HG03025 (cell line): ENCODE results near the gene SMPD2.
"Not testable (repeated sequence)": the region's sequence is repeated elsewhere in the genome, so short reads cannot be mapped to it uniquely, and the experiment has no call there.

Experiments
- ATAC-seq: cut with Tn5 transposase; IDR thresholded peaks from one replicate; pipeline ENCODE4 v1.9.1; 2021; ENCODE audit warnings: mild to moderate bottlenecking, moderate library complexity; ENCODE audit not compliant: unreplicated experiment, low FRiP score

Gene SMPD2

DNA sequence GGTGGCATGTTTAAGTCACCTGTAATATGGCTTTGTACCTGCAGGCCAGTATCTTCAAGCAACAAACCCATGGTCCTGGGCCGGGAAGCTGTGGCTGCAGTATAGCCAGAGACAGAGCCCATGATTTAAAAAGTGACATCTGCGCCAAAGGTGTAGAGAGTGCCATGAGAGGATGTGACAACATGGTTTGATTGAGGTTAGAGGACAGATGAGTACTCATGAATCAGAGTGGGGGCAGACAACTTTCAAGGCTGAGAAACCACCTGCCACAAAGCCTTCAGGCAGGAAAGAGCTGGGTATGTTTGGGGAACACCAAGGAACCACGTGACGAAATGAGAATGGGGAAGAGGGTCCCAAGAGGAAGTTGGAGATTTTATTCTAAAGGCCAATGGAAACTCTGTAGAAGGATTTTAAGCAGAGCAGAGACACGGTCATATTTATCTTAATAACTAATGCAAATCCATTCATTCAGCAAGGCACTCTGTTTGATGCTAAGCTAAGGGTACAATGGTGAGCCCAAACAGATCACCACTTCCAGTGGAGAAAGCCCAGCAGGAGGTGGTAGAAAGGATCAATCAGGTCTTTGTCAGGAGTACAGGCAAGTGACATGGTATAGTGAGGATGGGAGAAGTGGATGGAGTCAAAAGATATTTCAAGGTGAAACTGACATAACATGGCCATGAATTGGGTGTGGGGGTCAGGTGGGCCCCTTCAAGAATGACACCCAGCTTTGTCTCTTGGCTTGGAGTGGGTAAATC is 18.4 kb downstream of the SMPD2 start:
- ATAC-seq: no peak

DNA sequence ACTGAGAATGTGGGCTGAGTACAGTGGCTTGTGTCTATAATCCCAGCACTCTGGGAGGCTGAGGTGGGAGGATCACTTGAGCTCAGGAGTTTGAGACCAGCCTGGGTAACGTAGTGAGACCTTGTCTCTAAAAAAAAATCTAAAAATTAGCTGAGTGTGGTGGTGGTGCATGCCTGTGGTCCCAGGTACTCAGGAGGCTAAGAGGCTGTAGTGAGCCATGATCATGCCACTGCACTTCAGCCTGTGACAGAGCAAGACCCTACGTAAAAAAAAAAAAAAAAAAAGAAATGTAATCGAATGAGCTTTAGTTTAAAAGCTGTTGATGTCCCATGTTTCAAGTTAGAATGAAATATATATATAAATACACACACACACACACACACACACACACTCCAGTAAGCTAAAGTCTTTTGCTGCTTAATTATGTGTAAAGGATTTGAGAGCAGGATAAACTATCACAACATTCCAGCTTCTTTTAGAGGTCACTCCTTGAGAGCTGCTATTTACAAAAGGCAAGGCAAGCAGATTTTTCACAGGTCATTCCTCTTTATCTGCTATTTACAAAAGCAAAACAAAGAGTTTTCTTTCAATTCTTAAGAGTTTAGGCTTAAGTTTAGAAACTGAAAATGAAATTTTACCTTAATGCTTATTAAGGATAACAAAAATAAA is 19.8 kb downstream of the SMPD2 start:
- ATAC-seq: no peak

DNA sequence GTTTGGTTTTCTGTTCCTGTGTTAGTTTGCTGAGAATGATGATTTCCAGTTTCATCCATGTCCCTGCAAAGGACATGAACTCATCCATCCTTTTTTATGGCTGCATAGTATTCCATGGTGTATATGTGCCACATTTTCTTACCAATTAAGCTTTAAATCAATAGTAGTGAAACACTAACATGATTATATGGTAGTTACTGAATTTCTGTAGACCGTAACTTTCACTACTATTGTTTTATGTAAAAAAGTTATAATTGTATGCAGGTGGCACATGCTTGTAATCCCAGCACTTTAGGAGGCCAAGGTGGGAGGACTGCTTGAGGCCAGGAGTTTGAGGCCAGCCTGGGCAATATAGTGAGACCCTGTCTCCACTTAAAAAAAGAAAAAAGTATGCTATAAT is 20.7 kb downstream of the SMPD2 start:
- ATAC-seq: not testable (repeated sequence)

DNA sequence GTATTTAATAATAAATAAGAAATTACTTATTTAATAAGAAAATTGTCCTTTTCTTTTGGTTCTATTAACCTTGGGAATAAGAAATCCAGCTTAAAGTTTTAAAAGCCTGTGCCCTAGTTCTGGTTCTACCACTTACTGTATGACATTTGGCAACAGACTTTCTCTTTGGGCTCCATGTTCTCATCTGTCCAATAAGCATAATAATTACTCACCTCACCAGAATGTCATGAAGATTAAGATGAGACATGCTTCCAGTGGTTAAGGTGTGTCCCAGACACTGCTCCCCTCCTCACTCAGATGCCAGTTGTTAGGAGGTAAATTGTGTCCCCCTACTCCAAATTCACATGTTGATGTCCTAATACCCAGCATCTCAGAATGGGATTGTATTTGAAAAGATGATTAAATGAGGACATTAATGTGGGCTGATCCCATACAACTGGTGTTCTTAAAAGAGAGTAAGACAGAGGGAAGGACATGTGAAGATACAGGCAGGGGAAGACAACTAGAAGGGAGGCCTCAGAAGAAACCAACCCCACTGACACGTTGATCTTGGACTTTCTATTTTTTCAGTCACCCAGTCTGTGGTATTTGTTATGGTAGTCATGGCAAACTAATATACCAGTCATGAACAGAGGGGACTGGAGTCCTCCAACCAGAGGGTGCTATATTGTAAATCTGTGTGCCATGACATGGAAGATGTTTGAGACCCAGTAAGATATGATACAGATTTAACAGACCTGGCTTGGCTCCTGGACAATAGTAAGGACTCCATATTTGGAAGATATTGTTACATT is 21.4 kb downstream of the SMPD2 start:
- no peak for ATAC-seq

DNA sequence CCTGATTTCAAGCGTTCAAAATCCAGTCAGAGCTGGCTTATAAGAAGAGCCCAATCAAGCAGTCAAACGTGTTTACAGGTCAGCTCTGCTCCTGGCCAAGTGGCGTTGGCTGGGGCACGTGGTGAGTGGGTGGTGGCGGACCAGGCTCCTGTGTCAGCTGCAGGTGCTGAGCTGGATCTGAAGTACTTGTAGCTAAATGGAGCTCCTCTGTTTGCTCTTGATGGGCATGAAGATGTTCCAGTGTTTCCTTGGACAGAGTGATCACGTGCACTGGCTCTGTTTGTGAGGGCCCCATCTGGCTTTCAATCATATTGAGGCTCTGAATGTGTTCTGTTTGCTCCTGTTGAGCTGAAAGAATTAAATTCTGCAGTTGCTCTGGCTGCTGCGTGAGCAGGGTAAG is 25.2 kb downstream of the SMPD2 start:
- ATAC-seq: no peak

DNA sequence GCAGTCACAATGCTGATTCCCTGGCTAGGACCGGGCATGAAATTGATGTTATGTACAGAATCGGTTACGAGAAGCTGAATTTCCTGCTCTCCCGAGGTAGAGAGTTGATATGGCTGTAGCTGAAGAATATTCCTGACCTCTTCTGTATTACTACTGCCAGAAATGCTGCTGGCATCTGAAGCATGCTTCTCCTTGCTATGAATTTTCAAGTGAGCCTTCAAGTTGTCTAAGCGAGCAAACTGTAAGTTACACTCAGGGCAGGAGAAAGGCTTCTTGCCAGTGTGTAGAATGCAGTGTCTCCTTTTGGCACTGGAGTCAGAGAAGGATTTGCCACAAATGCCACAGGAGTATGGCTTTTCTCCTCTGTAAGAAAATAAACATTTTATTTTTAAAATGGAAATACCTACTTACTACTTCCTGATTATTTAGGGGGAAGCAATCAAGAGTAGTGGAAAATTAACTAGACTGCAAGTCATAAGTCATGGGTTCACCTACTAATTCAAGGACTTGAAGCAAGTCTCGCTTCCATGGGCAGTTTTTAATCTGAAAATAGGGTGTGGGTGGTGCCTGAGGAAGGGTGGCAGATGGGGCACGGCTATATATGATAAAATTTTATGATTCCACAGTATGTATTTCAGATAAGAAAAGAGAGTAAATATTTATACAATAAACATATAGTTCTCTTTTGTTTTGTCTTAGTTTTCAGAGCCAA is 25.8 kb downstream of the SMPD2 start:
- ATAC-seq: no peak

DNA sequence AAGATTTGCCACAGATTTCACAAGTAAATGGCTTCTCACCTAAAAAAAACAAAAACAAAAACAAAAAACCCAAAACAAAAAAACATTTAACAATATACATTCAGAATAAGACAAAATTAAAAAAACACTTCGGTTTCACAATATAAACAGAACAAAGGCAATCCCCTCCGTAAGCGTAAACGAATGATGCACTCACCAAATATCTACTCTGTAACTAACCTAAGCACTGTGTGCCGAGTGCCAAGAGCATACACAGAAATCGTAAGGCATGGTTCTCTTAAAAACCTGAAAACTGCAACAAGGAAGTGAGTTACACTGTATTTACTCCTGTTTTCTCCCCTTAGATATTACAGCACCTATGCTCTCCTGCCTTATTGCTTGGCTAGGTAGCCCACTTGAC is 27.2 kb downstream of the SMPD2 start:
- ATAC-seq: no peak

DNA sequence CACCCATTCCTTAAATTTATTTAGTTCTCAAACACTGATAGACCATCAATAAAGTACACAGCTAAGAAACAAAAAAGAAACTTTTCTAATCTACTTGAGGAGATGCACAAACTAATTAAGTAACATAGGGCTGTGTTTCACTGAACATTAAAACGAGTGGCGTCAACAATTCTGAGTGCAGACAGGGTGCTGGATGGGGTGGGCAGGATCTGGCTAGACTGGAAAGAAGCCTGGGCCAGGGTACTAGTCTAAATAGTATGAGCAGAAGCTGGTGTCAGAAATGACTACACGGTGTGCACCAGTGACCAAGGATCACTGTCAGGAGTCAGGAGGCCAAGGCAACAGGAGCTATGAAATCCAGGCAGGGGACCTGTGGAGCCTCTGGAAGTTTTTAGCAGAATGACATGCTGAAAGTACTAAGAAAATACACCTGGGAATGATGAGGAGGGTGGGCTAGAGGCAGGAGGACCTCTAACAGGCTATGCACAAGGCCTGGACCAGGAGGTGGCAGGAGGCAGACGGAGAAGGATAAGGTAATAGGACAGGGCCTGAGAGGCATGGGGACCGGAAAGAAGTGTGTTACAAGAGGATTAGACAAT is 29.2 kb downstream of the SMPD2 start:
- ATAC-seq: no peak

DNA sequence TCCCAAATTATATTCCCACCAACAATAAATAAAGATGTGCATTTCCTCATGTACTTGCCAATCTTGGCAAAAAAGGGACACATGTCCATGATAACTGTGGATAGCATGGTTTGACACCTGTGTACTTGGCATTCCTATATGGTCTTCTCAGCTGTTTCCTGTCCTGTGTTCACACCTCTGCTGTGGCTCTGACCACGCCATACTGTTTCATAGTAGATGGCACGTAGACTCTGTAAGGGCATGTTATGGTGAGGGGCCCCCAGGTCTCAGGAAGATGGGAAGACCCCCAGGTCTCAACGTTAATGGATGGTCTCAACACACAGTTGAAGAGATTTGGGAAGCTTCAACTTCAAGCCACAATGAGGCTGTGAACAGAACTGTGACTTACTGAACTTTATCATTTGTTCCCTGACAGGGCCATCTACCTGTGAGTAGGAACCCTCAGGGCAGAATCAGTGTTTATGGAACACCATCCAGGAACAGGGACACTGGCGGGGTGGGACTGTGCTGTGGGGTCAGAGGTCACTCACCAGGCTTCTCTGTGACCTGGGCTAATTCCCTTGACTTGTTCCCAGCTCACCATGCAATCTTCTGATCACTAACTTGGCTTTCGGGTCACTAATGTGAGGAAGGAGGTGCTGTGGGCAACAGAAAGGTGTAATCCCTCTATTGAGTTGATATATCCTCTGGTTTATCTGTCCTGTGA is 30.7 kb downstream of the SMPD2 start:
- ATAC-seq: no peak

DNA sequence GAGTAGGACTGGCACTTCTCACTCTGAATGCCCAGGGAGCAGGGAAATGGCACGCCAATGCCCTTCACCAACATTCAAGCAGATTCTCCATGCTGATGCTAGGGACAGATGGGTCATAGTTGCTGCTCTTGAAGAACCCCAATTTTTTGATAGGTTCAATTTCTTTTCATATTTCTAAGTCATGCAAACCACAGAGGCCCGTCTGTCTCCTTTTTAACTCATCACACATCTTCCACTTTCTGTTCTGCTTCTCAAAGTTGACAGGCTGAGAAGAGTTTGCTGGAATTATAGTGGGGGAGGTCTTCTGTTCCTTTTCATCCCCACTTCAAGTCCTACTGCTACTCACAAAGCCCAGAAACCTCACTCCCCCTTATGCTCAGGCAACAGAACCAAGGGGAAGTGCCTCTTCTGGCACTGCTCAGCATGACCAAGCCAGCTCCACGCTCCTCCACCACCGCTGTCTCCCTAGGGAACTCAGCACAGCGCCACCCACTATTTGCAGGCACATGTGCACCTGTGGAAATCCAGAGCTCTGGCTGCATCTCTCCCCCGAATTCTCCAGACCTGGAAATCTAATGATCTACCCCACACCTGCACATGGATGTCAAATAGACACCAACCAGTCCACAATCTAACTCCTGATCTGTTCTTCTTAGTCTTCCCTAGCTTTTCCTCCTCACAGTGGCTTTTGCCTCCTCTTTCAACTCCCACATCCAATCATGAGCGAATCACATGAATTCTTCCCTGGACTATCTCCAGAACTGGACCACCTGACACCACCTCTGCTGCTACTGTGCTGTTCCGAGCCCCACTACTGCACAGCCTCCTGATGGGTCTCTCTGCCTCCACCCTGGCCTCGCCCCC is 31.8 kb downstream of the SMPD2 start:
- ATAC-seq: no peak

DNA sequence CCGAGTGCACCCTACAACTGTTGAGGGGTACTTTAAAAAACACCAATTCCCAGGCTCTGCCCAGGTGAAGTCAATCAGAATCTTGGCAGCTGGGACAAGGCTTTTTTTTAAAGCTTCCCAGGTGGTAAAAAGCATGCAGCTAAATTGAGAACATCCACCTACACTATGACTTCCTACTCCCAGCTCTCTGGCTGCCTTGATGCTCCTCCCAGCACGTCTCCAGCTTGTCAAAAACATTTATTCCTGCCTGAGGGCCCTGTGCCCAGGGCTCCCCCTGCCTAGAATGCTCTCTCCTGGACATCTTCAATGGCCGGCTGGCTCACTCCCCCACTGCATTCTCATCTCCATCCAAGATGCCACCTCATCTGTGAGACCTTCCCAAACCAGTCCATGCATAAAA is 32.6 kb downstream of the SMPD2 start:
- ATAC-seq: no peak

DNA sequence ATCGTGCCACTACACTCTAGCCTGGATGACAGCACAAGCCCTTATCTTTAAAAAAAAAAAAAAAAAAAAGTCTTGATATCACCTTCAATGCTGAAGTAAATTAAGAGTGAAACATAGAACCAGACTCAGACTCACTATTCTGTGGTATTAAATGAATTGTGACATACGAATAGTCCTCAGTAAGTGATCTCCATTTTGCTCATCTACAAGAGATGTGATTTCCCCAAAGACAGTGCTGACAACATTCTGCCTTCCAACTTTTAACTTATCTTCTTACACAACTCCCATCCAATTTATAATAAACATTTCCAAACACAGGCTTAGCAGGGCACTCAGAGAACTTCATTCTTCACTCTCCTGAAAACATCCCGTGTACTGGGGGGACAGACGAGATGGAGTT is 34.5 kb downstream of the SMPD2 start:
- ATAC-seq: no peak

DNA sequence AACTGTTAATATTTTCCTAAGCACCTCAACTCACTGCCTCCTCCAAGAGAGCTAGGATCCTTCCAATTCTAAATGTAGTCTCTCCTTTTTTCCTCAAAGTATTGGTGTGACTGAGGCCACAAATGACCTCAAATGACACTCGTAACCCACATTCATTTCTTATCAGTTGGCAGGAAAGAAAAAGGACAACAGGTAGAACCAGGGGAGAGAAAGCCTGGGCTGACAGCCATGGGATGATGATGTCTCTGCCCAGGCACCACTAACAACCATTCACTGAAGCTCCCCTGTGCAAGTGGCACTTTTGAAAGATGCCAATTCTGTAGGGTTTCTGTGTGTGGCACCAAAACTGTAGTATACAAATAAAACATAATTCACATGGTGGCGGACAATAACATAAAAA is 35.1 kb downstream of the SMPD2 start:
- no peak for ATAC-seq

DNA sequence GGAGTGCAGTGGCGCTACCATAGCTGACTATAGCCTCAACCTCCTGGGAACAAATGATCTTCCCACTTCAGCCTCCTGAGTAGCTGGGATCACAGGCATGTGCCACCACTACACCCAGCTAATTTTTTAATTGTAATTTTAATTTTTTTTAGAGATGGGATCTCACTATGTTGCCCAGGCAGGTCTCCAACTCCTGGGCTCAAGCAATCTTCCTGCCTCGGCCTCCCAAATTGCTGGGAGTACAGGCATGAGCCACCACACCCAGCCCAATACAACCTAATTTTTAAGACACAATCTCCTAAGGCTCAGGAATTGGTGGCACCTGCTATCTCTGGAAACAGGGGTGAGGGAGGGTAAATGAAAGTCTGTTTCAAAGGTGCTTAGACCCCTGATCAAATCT is 36.7 kb downstream of the SMPD2 start:
- no peak for ATAC-seq

DNA sequence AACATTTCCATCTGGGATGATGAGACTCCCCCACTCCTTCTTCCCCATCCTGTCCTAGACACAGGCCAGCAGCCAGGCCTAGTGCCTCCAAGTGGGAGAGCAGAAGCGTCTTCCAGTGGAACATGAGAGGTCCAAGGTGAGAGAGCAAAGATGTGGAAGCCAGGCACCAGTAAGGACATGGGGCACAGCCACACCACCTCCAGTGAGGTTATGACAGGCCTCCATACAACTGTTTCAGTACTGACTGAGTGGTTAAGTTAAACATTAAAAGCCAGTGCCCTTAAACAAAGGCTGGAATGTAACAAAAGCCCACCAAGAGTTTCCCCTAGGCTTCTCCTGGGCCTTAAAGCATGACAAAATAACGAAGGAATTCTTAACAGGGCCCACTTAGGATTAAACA is 37.2 kb downstream of the SMPD2 start:
- ATAC-seq: no peak

DNA sequence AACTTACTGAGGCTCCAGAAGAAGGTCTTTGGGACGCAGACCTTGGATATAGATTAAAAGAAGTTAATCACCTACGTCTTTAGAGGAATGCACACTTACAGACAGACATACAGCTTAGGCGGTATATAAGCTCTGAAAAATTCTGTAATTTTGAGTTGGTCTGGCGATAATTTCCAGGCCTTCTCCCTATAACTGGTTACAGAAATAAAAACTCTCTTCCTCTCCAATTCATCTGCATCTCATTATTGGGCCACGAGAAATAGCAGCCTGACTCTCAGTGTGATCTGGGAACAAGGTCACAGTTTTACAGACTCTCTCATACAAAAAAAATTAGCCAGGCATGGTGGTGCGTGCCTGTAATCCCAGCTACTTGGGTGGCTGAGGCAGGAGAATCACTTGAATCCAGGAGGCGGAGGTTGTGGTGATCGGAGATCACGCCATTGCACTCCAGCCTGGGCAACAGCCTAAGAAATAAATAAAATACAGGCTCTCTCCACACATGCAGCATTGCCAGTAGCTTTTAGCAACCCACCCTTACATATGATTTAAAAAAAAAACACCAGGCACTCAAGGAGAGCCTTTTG is 37.8 kb downstream of the SMPD2 start:
- ATAC-seq: no peak

DNA sequence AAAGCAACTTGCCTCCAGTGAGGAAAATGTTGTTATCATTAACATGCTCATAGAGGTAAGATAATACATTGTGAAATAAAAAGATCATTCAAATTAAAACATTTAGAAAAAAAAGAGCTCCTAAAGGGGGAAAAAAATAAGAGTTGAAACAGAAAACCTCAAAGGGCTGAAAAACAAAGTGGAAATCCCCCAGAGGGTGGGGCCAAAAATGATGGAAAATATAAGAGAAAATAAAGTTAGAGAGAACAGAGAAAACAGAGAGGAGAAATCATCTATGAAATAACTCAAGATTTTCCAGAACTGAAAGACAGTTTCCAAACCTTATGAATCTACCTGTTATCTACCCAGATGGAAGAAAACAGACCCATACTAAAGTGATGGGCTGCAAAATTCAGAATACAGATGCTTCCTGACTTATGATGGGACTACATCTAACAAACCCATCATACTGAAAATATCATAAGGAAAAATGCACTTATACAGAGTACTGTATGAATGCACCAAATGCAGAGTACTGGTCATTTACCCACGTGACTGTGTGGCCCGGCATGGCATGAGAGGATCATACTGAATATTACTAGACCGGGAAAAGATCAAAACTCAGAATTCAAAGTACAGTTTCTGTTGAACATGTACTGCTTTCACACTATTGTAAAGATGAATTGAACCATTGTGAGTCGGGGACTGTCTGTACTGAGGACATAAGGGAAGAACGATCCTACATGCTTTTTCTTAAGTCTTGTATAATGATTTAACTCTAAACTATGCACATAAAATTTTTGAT is 38.5 kb downstream of the SMPD2 start:
- no peak for ATAC-seq

DNA sequence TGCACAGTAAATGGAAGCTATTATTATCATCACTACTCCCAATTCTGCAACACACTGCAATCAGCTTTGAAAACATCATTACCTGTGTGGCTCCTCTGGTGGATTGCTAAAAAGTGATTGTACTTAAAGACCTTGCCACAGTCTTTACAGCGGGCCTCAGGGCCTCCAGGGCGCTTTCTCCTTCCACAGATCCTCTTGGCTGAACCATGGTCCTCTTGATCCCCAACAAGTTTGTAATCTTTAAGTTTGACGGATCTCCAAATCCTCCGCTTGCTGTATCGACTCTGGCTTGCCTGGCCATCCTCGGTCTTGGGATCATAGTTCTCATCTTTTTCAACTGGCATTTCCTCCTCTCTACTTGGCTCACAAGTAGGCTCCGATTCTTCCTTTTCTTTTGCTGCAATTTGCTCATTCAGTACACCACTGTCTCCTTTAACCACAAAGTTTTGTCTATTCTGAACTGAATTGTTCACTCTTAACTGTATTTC is 40.5 kb downstream of the SMPD2 start:
- ATAC-seq: no peak
